GM21360 (cell line): Measurements from ENCODE around the gene EBLN1.

Experiments used
- ATAC-seq: cut with Tn5 transposase; IDR thresholded peaks from one replicate; pipeline ENCODE4 v1.9.1; 2021; ENCODE audit warnings: mild to moderate bottlenecking, moderate library complexity; ENCODE audit not compliant: unreplicated experiment

Gene EBLN1

GRCh38 chr10:22217842-22218241, at the start of gene EBLN1:
Gene EBLN1, minus strand, starts transcription at chr10:22218015. Its CDS starts 8,032 bp downstream, at chr10:22209983.
- no peak for ATAC-seq

GRCh38 chr10:22265839-22266537, 48.2 kb upstream of the EBLN1 start:
- no peak for ATAC-seq

- no peak for ATAC-seq
These were observed 45.3 kb upstream of the EBLN1 start for GRCh38 chr10:22263106-22263505.

GRCh38 chr10:22259280-22259679, 41.5 kb upstream of the EBLN1 start:
- ATAC-seq, result no peak

- ATAC-seq, result no peak
These were observed 40.7 kb upstream of the EBLN1 start for GRCh38 chr10:22258471-22258870.

GRCh38 chr10:22253580-22253882, 35.7 kb upstream of the EBLN1 start:
- ATAC-seq, result no peak

GRCh38 chr10:22252801-22253579, 35.2 kb upstream of the EBLN1 start:
- peak; percentile 27 for ATAC-seq

GRCh38 chr10:22252224-22252800, 34.5 kb upstream of the EBLN1 start:
- ATAC-seq, result peak; percentile 56

- ATAC-seq, result peak; percentile 47
These were observed 34.0 kb upstream of the EBLN1 start for GRCh38 chr10:22251751-22252223.

GRCh38 chr10:22250897-22251660, 33.3 kb upstream of the EBLN1 start:
- peak; percentile 2 for ATAC-seq

- no peak for ATAC-seq
These were observed 29.8 kb upstream of the EBLN1 start for GRCh38 chr10:22247636-22248035.

GRCh38 chr10:22246680-22247391, 29.0 kb upstream of the EBLN1 start:
- no peak for ATAC-seq

- ATAC-seq, result no peak
These were observed 27.8 kb upstream of the EBLN1 start for GRCh38 chr10:22245567-22245966.

- no peak for ATAC-seq
These were observed 27.0 kb upstream of the EBLN1 start for GRCh38 chr10:22244855-22245254.

GRCh38 chr10:22244001-22244400, 26.2 kb upstream of the EBLN1 start:
- ATAC-seq, result no peak

- ATAC-seq, result no peak
These were observed 25.5 kb upstream of the EBLN1 start for GRCh38 chr10:22243321-22243720.

GRCh38 chr10:22231260-22231659, 13.4 kb upstream of the EBLN1 start:
- ATAC-seq, result no peak

GRCh38 chr10:22230158-22230833, 12.5 kb upstream of the EBLN1 start:
- no peak for ATAC-seq

- no peak for ATAC-seq
These were observed 12.0 kb upstream of the EBLN1 start for GRCh38 chr10:22229802-22230157.
